ENCODE data around the gene RCOR2. TPM values are rescaled to one million over a fixed set of nuclear protein-coding genes. Genes with fewer than 3 reads are reported as not detected.

The RCOR2 gene
- total RNA-seq, 4 donors from 2014 or later, result 0.40 to 0.45 (median 0.42) TPM; not detected in 1

GRCh38 chr11:63883791-63884190 lies 33.2 kb downstream of the RCOR2 start:
- H3K36me3 ChIP-seq, result peaks cover 0 to 5% (median 0%) of the 10 kb centered on the region in 4 donors
- intact Hi-C loops (cut with DNase I), result no loop called here
- peaks cover 35 to 82% (median 52%) of the 10 kb centered on the region in 4 donors for H3K4me1 ChIP-seq
- H3K4me3 ChIP-seq, result no peak overlapping the region
- H3K27ac ChIP-seq (replicated peaks in 1 of 4), result no peak overlapping the region
- TF ChIP-seq POLR2AphosphoS5 (IDR thresholded peaks at IDR 0.05), result no peak
- no peak for TF ChIP-seq EP300 (IDR thresholded peaks at IDR 0.05)
- no peak for TF ChIP-seq CTCF (IDR thresholded peaks at IDR 0.05)
- TF ChIP-seq POLR2A (IDR thresholded peaks at IDR 0.05; ENCODE audit: low read depth), result no peak
- H3K27me3 ChIP-seq, result no peaks in the 10 kb centered on the region
- H3K9me3 ChIP-seq, result no peaks in the 10 kb centered on the region
- WGBS, result 89% methylated on average over 6 of the region's 6 CpGs
- DNase-seq (ENCODE audit: extremely low spot score), result no peak

- Histone ChIP-seq H3K27ac (replicated peaks in 1 of 4) (no peak overlapping the region), H3K27me3 (no peaks in the 10 kb centered on the region), H3K9me3 (no peaks in the 10 kb centered on the region), H3K4me1 (peaks cover 28 to 79% (median 48%) of the 10 kb centered on the region in 4 donors), H3K4me3 (no peak overlapping the region), H3K36me3 (peaks cover 0 to 10% (median 0%) of the 10 kb centered on the region in 4 donors)
- no peak for TF ChIP-seq EP300 (IDR thresholded peaks at IDR 0.05)
- no peak for TF ChIP-seq CTCF (IDR thresholded peaks at IDR 0.05)
- no peak for TF ChIP-seq POLR2A (IDR thresholded peaks at IDR 0.05; ENCODE audit: low read depth)
- no peak for TF ChIP-seq POLR2AphosphoS5 (IDR thresholded peaks at IDR 0.05)
- 78% methylated on average over 7 of the region's 7 CpGs for WGBS
- no peak for DNase-seq (ENCODE audit: extremely low spot score)
- intact Hi-C loops (cut with DNase I), result no loop called here
These were observed 34.3 kb downstream of the RCOR2 start for GRCh38 chr11:63882555-63883242.

GRCh38 chr11:63880403-63880790 lies 36.6 kb downstream of the RCOR2 start:
- no peak for TF ChIP-seq EP300 (IDR thresholded peaks at IDR 0.05)

GRCh38 chr11:63879598-63880402 lies 37.2 kb downstream of the RCOR2 start:
- intact Hi-C loops (cut with DNase I), result no loop called here
- DNase-seq (ENCODE audit: extremely low spot score), result no peak
- 19% methylated on average over 2 of the region's 2 CpGs for WGBS
- Histone ChIP-seq H3K36me3 (peaks cover 0 to 10% (median 3%) of the 10 kb centered on the region in 4 donors), H3K27me3 (no peaks in the 10 kb centered on the region), H3K27ac (replicated peaks in 1 of 4) (no peak overlapping the region), H3K9me3 (no peaks in the 10 kb centered on the region), H3K4me1 (peaks cover 34 to 82% (median 55%) of the 10 kb centered on the region in 4 donors), H3K4me3 (no peak overlapping the region)
- TF ChIP-seq EP300 (IDR thresholded peaks at IDR 0.05) (no peak), CTCF (IDR thresholded peaks at IDR 0.05) (no peak), POLR2A (IDR thresholded peaks at IDR 0.05; ENCODE audit: low read depth) (no peak), POLR2AphosphoS5 (IDR thresholded peaks at IDR 0.05) (no peak)

More at GRCh38 chr11:63880403-63880790, 36.6 kb downstream of the RCOR2 start:
- Histone ChIP-seq H3K27ac (replicated peaks in 1 of 4) (no peak overlapping the region), H3K9me3 (no peaks in the 10 kb centered on the region), H3K27me3 (no peaks in the 10 kb centered on the region), H3K36me3 (peaks cover 0 to 10% (median 3%) of the 10 kb centered on the region in 4 donors), H3K4me3 (no peak overlapping the region), H3K4me1 (peaks cover 28 to 82% (median 49%) of the 10 kb centered on the region in 4 donors)
- intact Hi-C loops (cut with DNase I), result no loop called here
- WGBS, result 32% methylated on average over 3 of the region's 3 CpGs
- DNase-seq (ENCODE audit: extremely low spot score), result no peak

- Histone ChIP-seq H3K4me3 (no peak overlapping the region), H3K27ac (replicated peaks in 1 of 4) (no peak overlapping the region), H3K27me3 (no peaks in the 10 kb centered on the region), H3K36me3 (peaks cover 0 to 10% (median 3%) of the 10 kb centered on the region in 4 donors), H3K4me1 (peaks cover 55 to 85% (median 67%) of the 10 kb centered on the region in 4 donors), H3K9me3 (no peaks in the 10 kb centered on the region)
- 87% methylated on average over 4 of the region's 6 CpGs for WGBS
- intact Hi-C loops (cut with DNase I), result no loop called here
- no peak for DNase-seq (ENCODE audit: extremely low spot score)
- no peak for TF ChIP-seq CTCF (IDR thresholded peaks at IDR 0.05)
- TF ChIP-seq EP300 (IDR thresholded peaks at IDR 0.05), result no peak
- TF ChIP-seq POLR2AphosphoS5 (IDR thresholded peaks at IDR 0.05), result no peak
- TF ChIP-seq POLR2A (IDR thresholded peaks at IDR 0.05; ENCODE audit: low read depth), result no peak
These were observed 39.2 kb downstream of the RCOR2 start for GRCh38 chr11:63877658-63878241.

Data from esophagus muscularis mucosa (tissue), 4 donors.